GOT3 (cell line): ENCODE measurements around the gene SLC26A9.
A peak's percentile ranks its signal among the peaks of the same experiment; 100 is the strongest.
"Not testable (repeated sequence)": the region's sequence is repeated elsewhere in the genome, so short reads cannot be mapped to it uniquely, and the experiment has no call there.

Experiments used
- DNase-seq: peaks from one replicate; lab custom pipeline; 2025; ENCODE audit warnings: mixed read lengths; lab: John Stamatoyannopoulos, UW

Gene SLC26A9

GRCh38 chr1:205925736-205926135, 17.5 kb downstream of the SLC26A9 start:
- peak; percentile 42 for DNase-seq

DNA sequence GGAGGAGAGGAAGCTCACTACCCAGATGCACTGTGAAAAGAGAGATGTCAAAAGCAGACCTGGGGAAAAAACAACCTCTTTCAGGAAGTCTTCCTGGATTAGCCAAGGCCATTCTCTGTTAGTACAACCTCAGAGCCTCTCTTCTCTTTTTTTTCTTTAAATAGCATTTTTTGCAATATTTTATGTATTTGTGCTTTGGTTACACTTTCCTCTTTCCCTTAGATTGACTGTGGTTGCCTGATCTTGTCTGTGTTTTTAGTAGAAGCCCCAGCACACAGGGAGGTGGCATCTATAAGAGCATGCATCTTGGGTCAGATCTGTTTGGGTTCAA, 18.8 kb downstream of the SLC26A9 start:
- DNase-seq = no peak

- DNase-seq = no peak
These were observed 19.4 kb downstream of the SLC26A9 start for GRCh38 chr1:205923651-205924459.

GRCh38 chr1:205922806-205923205, 20.4 kb downstream of the SLC26A9 start:
- DNase-seq = no peak

- DNase-seq = no peak
These were observed 20.9 kb downstream of the SLC26A9 start for GRCh38 chr1:205922314-205922713.

- DNase-seq = no peak
These were observed 21.7 kb downstream of the SLC26A9 start for GRCh38 chr1:205921570-205921909.

GRCh38 chr1:205920861-205921569, 22.2 kb downstream of the SLC26A9 start:
- DNase-seq = no peak

DNA sequence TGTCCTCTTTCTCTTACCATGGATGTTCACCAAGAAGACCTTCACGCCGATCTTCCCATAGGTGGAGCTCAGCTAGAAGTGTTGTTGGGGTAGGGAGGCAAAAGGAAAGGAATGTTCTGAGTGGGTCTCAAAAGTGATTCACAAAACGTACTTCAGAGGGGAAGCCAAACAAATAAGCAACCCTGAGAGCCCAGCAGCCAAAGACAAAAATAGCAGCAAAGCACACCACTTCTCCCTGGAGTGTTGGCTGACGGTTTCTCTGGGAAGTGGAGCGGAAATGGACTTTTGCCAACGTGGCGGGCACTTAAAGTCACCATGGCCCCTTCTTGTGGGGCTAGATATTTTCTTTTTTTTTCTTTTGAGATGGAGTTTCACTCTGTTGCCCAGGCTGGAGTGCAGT, 23.1 kb downstream of the SLC26A9 start:
- DNase-seq = no peak

- peak; percentile 75 for DNase-seq
These were observed 24.1 kb downstream of the SLC26A9 start for GRCh38 chr1:205918955-205919746.

DNA sequence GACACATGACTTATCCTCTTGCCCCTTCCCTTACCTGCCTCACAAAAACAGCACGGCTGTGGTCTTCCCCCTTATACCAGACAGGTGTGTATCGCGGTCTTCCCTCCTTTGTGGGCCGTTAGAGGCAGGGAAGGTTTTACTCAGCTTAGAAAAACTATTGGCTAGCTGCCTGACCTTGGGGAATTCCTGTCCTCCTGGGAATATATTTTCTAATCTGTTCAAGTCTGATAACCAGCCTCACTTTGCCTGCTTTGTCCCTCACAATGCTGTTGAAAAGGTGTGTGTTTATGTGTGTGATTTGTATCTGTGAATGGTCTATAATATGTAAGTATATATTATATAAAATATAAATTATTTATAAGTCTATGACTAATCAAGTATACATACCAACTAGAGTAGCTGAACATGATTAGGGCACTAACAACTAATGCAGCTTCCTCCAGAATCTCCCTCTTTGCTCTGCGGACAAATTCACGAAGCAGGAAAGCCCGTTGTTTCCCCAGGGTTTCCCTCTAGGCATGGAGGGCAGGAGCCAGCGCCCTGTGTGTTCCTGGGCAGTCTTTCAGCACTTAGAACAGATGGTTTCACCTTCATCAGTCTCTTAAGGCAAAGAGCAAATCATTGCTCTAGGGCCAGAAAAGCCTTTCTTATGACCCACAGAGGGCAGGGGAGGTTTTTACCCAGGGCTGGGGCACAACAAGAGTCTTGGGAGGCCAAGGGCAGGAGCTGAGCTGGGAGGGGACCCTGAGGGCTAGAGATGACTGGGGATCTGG, 25.6 kb downstream of the SLC26A9 start:
- DNase-seq = no peak

- DNase-seq = no peak
These were observed 26.7 kb downstream of the SLC26A9 start for GRCh38 chr1:205916541-205916940.

DNA sequence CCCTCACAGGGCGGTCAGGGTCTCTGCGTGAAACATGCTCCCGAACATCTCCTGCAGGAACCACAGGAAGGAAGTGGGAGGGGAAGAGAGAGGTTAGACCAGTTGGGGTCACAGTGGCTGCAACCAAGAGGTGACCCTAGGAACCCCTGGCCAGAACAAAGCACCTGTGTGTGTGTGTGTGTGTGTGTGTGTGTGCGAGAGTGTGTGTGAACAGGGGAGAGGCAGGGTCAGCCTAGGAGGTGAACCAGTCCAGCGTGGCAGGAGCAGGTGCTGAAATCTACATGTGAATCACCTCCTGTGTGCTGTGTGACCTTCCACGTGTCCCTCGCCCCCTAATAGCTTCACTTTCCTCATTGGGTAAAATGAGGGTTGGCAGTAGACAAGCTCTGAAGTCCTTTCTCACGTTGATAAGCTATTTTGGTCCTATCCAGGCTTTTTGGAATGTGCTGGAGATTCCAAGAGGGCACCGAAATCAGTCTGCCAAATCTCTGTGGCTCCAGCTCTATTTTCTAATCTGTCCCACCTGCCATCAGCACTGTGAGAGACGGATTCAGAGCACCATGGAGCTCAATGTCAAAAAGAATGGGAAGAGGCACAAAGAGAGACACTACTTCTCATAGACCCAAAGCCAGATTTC, 27.8 kb downstream of the SLC26A9 start:
- no peak for DNase-seq

- DNase-seq = no peak
These were observed 28.5 kb downstream of the SLC26A9 start for GRCh38 chr1:205914730-205915129.

GRCh38 chr1:205914155-205914507, 29.1 kb downstream of the SLC26A9 start:
- DNase-seq = no peak

DNA sequence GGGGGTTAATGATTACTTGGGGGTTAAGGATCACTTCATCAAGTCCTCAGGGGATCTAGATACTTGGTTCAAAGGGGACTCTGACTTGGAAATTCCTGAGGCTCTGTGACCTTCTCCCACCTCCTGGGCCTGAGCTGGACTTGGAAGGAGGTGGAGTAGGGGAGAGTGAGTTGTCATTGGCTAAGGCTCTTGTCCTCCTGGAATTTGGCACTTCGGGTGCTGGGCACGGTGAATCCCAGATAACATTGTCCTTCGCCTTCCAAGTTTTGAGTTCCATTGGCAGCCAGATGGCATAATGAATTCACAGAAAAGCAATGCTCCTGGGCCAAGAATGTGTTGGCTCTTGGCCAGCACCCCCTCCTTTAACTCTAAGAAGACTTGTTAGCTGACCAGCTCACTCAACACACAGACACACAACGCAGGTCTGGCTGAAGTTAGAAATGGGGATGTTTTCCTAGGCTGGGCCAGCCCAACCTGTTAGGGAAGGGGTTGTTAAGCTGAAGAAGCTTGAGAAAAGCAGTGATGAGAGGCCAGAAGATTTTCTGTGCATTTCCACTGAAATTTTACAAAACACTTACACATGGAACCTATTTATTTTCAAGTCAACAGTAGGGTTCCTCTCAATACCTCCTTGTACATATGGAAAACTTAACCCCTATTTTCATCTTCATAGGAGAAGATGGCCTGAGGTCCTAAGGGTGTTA, 29.7 kb downstream of the SLC26A9 start:
- DNase-seq = no peak

DNA sequence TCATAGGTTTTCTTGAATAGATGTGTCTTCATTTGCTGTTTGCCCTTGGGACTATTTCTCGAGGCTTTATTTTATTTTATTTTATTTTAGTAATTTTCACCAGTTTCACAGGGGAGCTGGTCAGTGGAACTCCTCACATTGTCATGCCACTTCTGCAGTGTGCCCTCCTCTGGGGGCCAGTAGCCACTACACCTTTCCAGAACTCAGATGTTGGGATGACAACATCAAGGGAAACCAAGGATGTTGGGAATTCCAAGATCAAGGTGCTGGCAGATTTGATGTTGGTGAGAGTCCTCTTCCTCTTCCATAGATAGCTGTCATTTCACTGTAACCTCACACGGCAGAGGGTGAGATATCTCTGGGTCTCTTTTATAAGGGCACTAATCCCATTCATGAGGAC, 35.5 kb downstream of the SLC26A9 start:
- no peak for DNase-seq

GRCh38 chr1:205905095-205905494, 38.2 kb downstream of the SLC26A9 start:
- DNase-seq = not testable (repeated sequence)

DNA sequence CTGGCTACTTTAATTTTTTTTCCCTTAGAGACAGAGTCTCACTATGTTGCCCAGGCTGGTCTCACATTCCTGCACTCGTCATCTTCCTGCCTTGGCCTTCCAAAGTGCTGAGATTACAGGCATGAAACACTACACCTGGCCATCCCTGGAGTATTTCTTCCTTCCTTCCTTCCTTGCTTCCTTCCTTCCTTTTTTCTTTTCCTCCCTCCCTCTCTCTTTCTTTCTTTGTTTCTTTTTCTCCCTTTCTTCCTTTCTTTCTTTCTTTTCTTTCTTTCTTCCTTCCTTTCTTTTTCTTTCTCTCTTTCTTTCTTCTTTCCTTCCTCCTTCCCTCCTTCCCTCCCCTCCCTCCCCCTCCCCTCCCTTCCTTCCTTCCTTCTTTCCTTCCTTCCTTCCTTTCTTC, 46.9 kb downstream of the SLC26A9 start:
- no peak for DNase-seq

- DNase-seq = not testable (repeated sequence)
These were observed 49.1 kb downstream of the SLC26A9 start for GRCh38 chr1:205894119-205894518.

- DNase-seq = not testable (repeated sequence)
These were observed 51.1 kb downstream of the SLC26A9 start for GRCh38 chr1:205892175-205892574.

GRCh38 chr1:205891481-205891880, 51.8 kb downstream of the SLC26A9 start:
- not testable (repeated sequence) for DNase-seq
